Amniotic stem cell (primary cell): ENCODE data around the gene ABHD1.
"Not testable (repeated sequence)": the region's sequence is repeated elsewhere in the genome, so short reads cannot be mapped to it uniquely, and the experiment has no call there.

ENCODE experiments used
- DNase-seq: peaks from one replicate; lab custom pipeline; 2025; lab: John Stamatoyannopoulos, UW

The ABHD1 gene

DNA sequence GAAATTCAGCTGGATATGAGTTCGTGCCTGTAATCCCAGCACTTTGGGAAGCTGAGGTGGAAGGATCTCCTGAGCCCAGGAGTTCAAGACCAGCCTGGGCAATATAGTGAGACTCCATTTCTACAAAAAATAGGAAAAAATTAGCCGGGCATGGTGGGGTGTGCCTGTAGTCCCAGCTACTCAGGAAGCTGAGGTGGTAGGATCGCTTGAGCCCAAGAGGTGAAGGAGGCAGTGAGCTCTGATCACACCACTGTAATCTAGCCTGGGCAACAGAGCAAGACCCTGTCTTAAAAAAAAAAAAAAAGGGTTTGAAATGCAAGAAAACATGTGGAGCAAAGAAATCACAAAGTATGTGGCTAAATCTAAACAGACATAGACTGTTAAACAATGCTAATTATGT, 14.5 kb upstream of the ABHD1 start:
- DNase-seq: no peak

DNA sequence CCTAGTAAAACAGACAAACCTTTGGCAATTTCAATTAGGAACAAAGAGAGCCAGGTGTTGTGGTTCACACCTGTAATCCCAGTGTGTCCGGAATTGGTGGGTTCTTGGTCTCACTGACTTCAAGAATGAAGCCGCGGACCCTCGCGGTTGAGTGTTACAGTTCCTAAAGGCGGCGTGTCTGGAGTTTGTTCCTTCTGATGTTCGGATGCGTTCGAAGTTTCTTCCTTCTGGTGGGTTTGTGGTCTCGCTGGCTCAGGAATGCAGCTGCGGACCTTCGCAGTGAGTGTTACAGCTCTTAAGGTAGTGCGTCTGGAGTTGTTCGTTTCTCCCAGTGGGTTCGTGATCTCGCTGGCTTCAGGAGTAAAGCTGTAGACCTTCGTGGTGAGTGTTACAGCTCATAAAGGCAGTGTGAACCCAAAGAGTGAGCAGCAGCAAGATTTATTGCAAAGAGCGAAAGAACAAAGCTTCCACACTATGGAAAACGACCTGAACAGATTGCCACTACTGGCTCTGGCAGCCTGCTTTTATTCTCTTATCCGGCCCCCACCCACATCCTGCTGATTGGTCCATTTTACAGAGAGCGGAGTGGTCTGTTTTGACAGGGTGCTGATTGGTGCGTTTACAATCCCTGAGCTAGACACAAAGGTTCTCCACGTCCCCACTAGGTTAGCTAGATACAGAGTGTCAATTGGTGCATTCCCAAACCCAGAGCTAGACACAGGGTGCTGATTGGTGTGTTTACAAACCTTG, 12.8 kb upstream of the ABHD1 start:
- DNase-seq: not testable (repeated sequence)

DNA sequence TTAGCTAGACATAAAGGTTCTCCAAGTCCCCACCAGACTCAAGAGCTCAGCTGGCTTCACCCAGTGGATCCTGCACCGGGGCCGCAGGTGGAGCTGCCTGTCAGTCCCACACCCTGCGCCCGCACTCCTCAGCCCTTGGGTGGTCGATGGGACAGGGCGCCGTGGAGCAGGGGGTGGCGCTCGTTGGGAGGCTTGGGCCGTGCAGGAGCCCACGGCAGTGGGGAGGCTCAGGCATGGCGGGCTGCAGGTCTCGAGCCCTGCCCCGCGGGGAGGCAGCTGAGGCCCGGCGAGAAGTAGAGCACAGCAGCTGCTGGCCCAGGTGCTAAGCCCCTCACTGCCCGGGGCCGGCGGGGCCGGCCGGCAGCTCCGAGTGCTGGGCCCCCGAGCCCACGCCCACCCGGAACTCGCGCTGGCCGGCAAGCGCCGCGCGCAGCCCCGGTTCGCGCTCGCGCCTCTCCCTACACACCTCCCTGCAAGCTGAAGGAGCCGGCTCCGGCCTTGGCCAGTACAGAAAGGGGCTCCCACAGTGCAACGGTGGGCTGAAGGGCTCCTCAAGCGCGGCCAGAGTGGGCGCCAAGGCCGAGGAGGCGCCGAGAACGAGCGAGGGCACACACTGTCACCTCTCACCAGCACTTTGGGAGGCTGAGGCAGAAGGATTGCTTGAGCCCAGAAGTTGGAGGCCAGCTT, 12.1 kb upstream of the ABHD1 start:
- DNase-seq: not testable (repeated sequence)

DNA sequence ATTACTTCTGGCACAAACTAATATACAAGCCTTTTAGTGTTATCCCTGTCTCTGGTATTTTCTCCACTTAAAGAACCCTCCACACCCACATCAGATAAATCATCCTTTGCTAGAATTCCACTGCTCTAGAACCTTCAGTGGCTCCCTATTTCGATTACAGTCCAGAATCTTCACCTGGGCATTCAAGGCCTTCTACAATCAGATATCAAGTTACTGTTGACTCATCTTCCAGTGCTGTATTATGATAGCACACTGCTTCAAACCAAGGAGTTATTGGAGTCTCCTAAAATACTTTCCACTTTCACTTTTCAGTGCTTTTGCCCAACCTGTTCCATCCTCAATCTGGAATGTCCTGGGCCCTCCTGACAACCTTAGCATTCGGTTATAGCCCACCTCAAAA, 8.1 kb upstream of the ABHD1 start:
- DNase-seq: no peak

- DNase-seq: no peak
Measured at GRCh38 chr2:27117995-27118524, 5.6 kb upstream of the ABHD1 start.

DNA sequence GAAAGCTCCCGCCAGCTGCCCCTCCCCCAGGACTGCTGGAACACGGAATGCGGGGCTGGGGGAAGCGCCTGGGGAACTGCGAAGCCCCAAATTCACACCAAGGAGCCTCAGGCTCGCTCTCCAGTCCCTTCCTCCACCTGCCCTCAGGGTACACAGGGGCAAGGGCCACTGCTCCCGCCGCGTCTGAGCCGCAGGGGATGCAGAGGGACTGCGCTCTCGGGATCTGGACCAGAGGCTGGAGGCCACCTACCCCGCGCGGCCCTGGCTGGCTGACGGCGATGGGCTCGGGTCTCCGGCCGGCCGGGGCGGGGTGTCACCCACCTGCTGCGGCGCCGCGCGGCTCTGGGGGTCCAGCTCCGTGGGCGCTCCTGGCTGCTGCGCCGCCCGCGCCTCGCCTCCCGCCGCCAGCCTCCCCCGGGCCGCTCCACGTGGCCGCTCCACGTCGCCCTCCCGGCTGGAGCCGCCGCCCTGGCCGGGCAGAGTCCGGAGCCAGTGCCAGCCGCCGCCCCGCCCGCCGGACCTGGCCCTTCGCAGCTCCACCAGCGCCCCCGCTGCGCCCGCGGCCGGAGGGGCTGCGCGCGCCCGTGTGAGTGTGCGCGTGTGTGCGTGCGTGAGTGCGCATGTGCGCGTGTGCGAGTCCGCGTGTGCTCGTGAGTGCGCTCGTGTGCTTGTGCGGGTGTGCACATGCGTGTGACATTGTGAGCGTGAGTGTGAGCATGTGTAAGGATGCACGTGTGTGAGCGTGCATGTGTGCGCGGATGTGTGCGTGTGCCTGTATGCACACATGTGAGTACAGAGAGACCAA, 4.9 kb upstream of the ABHD1 start, which contains the start of gene CGREF1:
Gene CGREF1 (minus strand): TSS at position 604 of the 805 bp plus-strand sequence. CDS start 14,762 bp downstream, outside the sequence.
- DNase-seq: no peak

DNA sequence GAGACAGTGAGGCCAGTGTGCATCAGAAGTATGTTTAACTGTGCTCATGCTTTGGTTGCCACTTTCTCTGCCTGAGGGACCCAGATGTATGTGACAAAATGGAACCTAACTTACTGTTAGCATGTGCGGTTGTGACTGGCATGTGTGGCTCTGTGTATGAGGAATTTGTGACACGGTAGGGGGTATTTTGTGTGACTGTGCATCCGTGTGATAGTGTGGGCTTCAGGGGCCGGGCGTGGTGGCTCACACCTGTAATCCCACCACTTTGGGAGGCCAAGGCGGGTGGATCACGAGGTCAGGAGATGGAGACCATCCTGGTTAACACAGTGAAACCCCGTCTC, 4.3 kb upstream of the ABHD1 start:
- not testable (repeated sequence) for DNase-seq

- no peak for DNase-seq
Measured at GRCh38 chr2:27121906-27122305, 1.7 kb upstream of the ABHD1 start.

GRCh38 chr2:27122791-27123190, 824 bp upstream of the ABHD1 start:
- DNase-seq: no peak

GRCh38 chr2:27125104-27125503, 1.5 kb downstream of the ABHD1 start:
- no peak for DNase-seq

DNA sequence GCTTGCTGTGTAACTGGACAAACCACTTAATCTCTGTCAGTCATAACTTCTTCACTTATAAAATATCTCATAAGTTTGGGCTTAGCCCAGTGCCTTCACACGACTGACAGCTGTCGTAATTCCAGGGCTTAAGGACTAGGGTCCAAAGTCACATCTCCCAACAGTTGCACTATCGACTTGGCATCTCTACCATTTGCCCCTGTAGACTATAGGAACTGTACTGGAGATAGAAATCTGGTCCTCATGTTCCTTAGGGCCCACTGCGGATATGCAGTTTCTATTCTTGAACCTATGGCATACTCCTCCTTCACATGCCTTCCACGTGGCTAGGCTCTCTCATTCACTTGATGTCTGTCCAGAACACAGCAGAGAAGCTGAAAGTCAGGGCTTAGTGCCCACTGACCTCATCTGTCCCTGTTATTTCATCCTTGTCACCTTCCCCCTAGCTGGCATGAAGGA, 2.7 kb downstream of the ABHD1 start:
- DNase-seq: no peak

DNA sequence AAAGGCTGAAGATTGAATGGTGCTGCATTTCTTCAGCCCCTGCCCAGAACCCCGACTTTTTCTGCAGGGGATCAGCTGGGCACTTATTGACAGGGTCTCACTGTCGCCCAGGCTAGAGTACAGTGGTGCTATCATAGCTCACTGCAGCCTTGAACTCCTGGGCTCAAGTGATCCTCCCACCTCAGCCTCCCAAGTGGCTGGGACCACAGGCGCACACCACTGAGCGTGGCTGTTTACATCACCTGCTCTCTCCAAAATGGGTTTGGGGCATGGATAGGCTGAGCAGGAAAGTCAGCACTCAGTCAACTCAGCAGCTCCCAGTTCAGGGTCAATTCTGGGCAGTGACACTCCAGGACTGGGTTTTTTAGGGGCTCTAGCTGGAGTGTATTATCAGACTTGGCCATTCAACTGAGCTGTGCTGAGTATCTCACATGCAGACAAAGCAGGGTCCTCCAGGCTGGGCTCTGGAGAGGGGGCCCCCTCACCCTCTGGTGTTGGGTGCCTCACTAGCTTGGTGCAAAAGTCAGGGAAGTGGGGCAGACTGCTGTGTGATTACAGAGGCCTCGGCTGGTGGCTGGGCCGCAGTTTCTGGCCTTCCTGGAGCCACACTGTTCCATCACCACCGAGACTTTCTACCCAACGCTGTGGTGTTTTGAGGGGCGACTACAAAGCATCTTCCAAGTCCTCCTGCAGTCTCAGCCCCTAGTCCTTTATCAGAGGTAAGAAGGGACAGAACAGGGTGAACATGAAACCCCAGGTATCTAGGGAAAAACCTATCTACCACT, 4.5 kb downstream of the ABHD1 start:
- no peak for DNase-seq

DNA sequence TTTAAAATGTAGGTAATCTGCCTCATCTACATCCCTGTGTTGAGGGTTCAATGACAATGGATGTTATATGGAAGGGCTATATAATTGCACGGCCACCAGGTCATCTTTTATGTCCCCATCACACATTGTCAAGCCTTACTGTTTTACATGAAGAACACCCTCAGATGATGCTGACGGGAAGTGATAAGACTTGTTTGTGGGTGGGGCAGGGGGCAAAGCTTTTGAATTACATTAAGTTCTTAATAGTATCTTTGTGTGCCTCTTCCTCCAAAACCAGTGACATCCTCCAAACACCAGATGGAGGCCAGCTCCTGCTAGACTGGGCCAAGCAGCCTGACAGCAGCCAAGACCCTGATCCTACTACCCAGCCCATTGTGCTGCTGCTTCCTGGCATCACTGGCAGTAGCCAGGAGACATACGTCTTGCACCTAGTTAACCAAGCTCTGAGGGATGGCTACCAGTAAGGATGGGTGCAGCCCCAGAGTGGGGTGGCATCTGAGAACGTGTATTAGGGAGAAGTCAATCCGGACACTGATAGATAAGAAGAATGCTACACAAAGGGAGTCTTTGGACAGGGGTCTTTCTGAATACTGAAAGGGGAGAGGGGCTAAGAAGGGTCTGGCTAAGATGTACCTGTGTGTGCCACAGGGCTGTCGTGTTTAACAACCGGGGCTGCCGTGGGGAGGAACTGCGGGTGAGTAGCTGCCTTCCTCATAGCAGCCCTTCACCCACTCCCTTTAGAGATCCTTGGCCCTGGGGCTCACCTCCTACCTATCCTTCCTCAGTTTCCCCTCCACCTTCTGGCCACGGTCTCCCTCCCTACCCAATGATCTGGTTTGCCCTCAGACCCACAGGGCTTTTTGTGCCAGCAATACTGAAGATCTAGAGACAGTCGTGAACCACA, 5.3 kb downstream of the ABHD1 start:
- DNase-seq: no peak

DNA sequence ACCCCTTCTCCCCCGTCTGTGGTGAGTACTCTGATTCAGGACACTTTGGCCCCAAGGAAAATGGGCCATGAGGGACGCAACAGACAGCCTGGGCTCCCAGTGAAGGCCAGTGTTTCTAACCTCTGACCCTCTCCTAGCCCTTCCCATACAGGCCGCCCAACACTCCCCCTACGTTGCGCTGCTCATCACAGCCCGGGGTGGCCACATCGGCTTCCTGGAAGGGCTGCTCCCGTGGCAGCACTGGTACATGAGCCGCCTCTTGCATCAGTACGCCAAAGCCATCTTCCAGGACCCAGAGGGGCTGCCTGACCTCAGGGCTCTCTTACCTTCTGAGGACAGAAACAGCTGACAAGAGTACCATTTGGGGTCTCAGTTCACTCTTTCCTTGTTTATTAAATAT, 6.8 kb downstream of the ABHD1 start:
- DNase-seq: no peak

DNA sequence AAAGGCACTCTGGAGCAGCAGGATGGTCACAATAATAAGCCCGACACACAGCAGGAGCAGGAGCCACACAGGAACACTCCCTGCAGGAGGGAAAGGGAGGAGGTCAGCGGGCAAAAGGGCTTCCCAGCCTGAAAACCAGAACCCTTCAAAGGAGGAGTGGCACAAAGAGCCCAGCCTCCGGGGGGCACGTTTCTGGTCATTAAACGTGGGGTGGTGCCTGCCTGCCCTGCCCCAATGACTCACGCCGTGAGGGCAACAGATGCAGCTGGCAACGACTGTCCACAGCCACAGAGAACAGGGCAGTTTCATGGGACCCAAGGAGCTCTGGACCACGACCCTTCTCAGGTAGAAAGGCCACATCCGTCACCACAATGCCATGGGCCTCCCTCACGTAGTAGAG, 7.8 kb downstream of the ABHD1 start:
- no peak for DNase-seq

- no peak for DNase-seq
Measured at GRCh38 chr2:27133195-27133875, 9.7 kb downstream of the ABHD1 start.

DNA sequence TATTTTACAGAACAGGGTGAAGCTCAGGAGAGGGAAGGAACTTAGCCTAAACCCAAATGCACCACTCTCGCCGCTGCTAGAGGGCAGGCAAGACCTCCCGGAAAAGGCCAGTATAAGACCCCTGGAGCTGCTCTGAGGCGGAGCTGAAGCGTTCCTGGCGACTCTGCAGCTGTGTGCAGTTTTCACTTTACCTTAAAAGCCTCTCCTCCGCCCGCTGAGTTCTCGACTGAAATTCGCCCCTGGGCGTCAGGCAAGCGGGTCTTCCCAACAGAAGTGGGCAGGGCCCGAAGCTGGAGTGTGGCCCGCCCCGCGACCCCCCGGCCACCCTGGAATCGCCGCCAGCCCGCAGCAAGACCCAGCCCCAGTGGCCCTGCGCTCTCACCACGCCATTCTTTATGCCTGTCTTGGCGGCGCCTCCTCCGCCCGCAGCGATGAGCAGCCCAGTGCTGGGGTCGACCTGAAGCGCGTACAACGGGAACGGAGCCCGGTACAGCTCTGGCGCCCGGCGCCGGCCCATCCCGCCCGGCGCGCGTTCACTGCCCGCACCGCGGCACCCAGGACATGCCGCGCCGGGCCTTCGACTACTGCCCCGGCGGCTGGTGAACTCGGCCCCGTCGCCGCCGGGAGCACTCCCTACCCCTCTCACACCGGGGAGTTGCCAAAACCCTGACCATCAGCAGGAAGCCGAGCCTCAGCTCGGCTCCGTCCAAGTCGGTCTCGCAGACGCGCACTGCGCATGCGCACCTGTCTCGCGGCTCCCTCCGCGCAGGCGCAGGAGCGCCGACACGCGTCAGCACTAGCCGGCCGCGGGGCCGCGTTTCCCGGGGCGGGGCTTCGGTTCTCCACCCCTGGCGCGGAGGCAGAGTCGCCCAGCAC, 10.5 kb downstream of the ABHD1 start, which contains the start of gene PREB:
Gene PREB (minus strand): TSS at position 732 of the 876 bp plus-strand sequence. CDS start 215 bp downstream, at position 517.
- DNase-seq: peak; percentile 90

- no peak for DNase-seq
Measured at GRCh38 chr2:27134781-27135477, 11.3 kb downstream of the ABHD1 start.
